Stomach smooth muscle (tissue), 2 donors: ENCODE results near the gene CLEC4C.
"Not testable (repeated sequence)": the region's sequence is repeated elsewhere in the genome, so short reads cannot be mapped to it uniquely, and the experiment has no call there.

Experiments
- H3K27ac ChIP-seq: one replicate; pipeline ENCODE4 v1.7.0; 2013; ENCODE audit warnings: mild to moderate bottlenecking, low read length, inconsistent platforms
- H3K27me3 ChIP-seq, 2 donors: one replicate each; pipeline ENCODE4 v1.7.0; 2013; ENCODE audit warnings: low read length in 2 of 2; ENCODE audit not compliant: insufficient read depth in 2 of 2, control insufficient read depth in 1 of 2
- H3K36me3 ChIP-seq, 2 donors: one replicate each; pipeline ENCODE4 v1.7.0; 2013; ENCODE audit warnings: low read length in 2 of 2; ENCODE audit not compliant: control insufficient read depth in 2 of 2, insufficient read depth in 2 of 2
- H3K4me1 ChIP-seq: one replicate; pipeline ENCODE4 v1.7.0; 2013; ENCODE audit warnings: low read length; ENCODE audit not compliant: control insufficient read depth, insufficient read depth
- H3K4me3 ChIP-seq, 2 donors: one replicate each; pipeline ENCODE4 v1.7.0; 2013; ENCODE audit warnings: low read length in 2 of 2
- H3K9ac ChIP-seq, 2 donors: one replicate each; pipeline ENCODE4 v1.7.0; 2013; ENCODE audit warnings: low read length in 2 of 2, mild to moderate bottlenecking in 1 of 2
- H3K9me3 ChIP-seq, 2 donors: one replicate each; pipeline ENCODE4 v1.7.0; 2013; ENCODE audit warnings: low read length in 2 of 2; ENCODE audit not compliant: control insufficient read depth in 2 of 2
- donor health status: healthy.
- donor health status: Pancreatic carcinoma.

Gene CLEC4C, protein sequence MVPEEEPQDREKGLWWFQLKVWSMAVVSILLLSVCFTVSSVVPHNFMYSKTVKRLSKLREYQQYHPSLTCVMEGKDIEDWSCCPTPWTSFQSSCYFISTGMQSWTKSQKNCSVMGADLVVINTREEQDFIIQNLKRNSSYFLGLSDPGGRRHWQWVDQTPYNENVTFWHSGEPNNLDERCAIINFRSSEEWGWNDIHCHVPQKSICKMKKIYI

GRCh38 chr12:7747246-7747645 lies at the start of gene CLEC4C:
CLEC4C (minus strand) TSS chr12:7747375; CDS start chr12:7747348, 27 bp downstream.
- Histone ChIP-seq H3K9me3 (peaks cover 0 to 3% of the 10 kb centered on the region in 2 donors), H3K9ac (no peak within 1 kb of the TSS), H3K27ac (no peak within 1 kb of the TSS), H3K4me1 (no peaks in the 10 kb centered on the region), H3K27me3 (no peaks in the 10 kb centered on the region), H3K36me3 (no peaks in the 10 kb centered on the region), H3K4me3 (no peak within 1 kb of the TSS)

- Histone ChIP-seq H3K36me3 (no peaks in the 10 kb centered on the region), H3K9ac (no peak overlapping the region), H3K27ac (no peak overlapping the region), H3K9me3 (no peaks in the 10 kb centered on the region), H3K27me3 (peaks cover 2 to 5% of the 10 kb centered on the region in 2 donors), H3K4me1 (no peaks in the 10 kb centered on the region), H3K4me3 (no peak overlapping the region)
Observed at GRCh38 chr12:7793211-7793610, 46.0 kb upstream of the CLEC4C start.

- H3K36me3 ChIP-seq, H3K9ac ChIP-seq, H3K27ac ChIP-seq, H3K4me3 ChIP-seq, H3K9me3 ChIP-seq, H3K4me1 ChIP-seq, H3K27me3 ChIP-seq: not testable (repeated sequence)
Observed at GRCh38 chr12:7788884-7789528, 41.8 kb upstream of the CLEC4C start, which contains the start of gene NANOG. NANOG (plus strand) TSS chr12:7789402; CDS start chr12:7789615, 213 bp downstream.

- Histone ChIP-seq H3K27ac (no peak overlapping the region), H3K27me3 (peaks cover 2 to 5% of the 10 kb centered on the region in 2 donors)
Observed at GRCh38 chr12:7788294-7788660, 41.1 kb upstream of the CLEC4C start.

GRCh38 chr12:7787574-7788293 lies 40.6 kb upstream of the CLEC4C start:
- no peak overlapping the region for H3K27ac ChIP-seq
- H3K9me3 ChIP-seq, result no peaks in the 10 kb centered on the region
- H3K36me3 ChIP-seq, result no peaks in the 10 kb centered on the region
- H3K9ac ChIP-seq, result no peak overlapping the region
- H3K4me1 ChIP-seq, result no peaks in the 10 kb centered on the region
- H3K4me3 ChIP-seq, result no peak overlapping the region
- H3K27me3 ChIP-seq, result peaks cover 2 to 5% of the 10 kb centered on the region in 2 donors

More at GRCh38 chr12:7788294-7788660, 41.1 kb upstream of the CLEC4C start:
- H3K36me3 ChIP-seq, result no peaks in the 10 kb centered on the region
- H3K4me1 ChIP-seq, result no peaks in the 10 kb centered on the region
- no peak overlapping the region for H3K4me3 ChIP-seq
- no peaks in the 10 kb centered on the region for H3K9me3 ChIP-seq
- H3K9ac ChIP-seq, result no peak overlapping the region

DNA sequence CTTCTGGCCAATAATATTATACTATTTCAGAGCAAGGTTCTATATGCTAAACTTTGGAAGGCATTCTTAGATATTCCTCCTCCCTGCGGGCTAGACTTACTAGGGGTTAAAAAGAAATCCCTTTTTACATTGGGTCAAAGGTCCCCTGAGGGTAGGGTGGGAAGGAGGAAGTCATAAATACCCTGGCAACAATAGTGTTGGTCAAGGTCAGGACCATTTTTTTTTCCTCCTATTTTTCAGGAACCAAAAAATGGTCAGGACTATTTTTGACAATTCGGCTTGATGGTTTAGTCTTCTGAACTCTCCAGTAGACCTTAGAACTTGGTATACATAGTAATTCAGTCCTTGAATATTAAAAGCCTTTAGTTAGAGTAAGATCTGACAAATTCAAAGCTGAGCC lies 37.5 kb upstream of the CLEC4C start:
- Histone ChIP-seq H3K36me3 (no peaks in the 10 kb centered on the region), H3K4me1 (no peaks in the 10 kb centered on the region), H3K27me3 (no peaks in the 10 kb centered on the region), H3K27ac (no peak overlapping the region), H3K9ac (no peak overlapping the region), H3K4me3 (no peak overlapping the region), H3K9me3 (no peaks in the 10 kb centered on the region)

GRCh38 chr12:7783433-7783832 lies 36.3 kb upstream of the CLEC4C start:
- H3K9ac ChIP-seq, H3K4me3 ChIP-seq, H3K27ac ChIP-seq, H3K9me3 ChIP-seq, H3K27me3 ChIP-seq, H3K4me1 ChIP-seq, H3K36me3 ChIP-seq: not testable (repeated sequence)

- Histone ChIP-seq H3K4me1 (no peaks in the 10 kb centered on the region), H3K27ac (no peak overlapping the region), H3K27me3 (no peaks in the 10 kb centered on the region), H3K9ac (no peak overlapping the region), H3K9me3 (no peaks in the 10 kb centered on the region), H3K36me3 (no peaks in the 10 kb centered on the region), H3K4me3 (no peak overlapping the region)
Observed at GRCh38 chr12:7782055-7782454, 34.9 kb upstream of the CLEC4C start.

DNA sequence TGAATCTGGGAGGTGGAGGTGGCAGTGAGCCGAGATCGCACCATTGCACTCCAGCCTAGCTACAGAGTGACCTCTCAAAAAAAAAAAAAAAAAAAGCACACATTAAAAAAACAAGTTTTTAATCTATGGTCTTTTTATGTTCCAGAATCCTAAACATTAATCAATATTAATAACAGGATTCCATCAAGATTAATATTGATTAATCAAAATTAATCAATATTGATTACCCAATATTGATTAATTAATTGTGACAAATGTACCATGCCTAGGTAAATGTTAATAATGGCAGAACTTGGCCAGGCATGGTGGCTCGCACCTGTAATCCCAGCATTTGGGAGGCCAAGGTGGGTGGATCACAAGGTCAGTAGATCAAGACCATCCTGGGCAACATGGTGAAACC lies 34.1 kb upstream of the CLEC4C start:
- no peaks in the 10 kb centered on the region for H3K9me3 ChIP-seq
- H3K27me3 ChIP-seq, result no peaks in the 10 kb centered on the region
- no peak overlapping the region for H3K4me3 ChIP-seq
- no peaks in the 10 kb centered on the region for H3K36me3 ChIP-seq
- H3K9ac ChIP-seq, result no peak overlapping the region
- no peak overlapping the region for H3K27ac ChIP-seq
- no peaks in the 10 kb centered on the region for H3K4me1 ChIP-seq

DNA sequence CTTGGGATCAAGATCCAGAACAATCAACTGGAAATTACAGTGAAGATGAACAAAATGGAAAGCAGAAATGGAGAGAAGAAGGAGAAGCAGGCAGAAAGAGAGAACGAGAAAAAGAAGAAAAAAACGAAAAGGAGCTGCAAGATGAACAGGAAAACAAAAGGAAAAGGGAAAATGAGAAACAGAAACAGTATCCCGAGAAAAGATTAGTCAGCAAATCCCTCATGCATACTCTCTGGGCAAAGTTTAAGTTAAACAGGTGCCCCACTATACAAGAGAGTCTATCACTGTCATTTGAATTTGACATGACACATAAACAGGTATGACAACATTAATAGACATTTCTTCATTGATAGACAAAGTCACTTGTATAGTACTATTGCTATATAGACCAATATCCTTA lies 22.8 kb upstream of the CLEC4C start:
- H3K27ac ChIP-seq, result no peak overlapping the region

GRCh38 chr12:7758766-7759140 lies 11.6 kb upstream of the CLEC4C start:
- H3K27me3 ChIP-seq, result no peaks in the 10 kb centered on the region
- H3K4me3 ChIP-seq, result no peak overlapping the region
- no peak overlapping the region for H3K9ac ChIP-seq
- no peaks in the 10 kb centered on the region for H3K9me3 ChIP-seq
- no peak overlapping the region for H3K27ac ChIP-seq
- H3K36me3 ChIP-seq, result no peaks in the 10 kb centered on the region
- no peaks in the 10 kb centered on the region for H3K4me1 ChIP-seq

More for the DNA sequence above, 22.8 kb upstream of the CLEC4C start:
- Histone ChIP-seq H3K9me3 (no peaks in the 10 kb centered on the region), H3K4me3 (no peak overlapping the region), H3K4me1 (no peaks in the 10 kb centered on the region), H3K36me3 (no peaks in the 10 kb centered on the region), H3K9ac (no peak overlapping the region), H3K27me3 (no peaks in the 10 kb centered on the region)
